ENCODE results near the gene MID1IP1. TPM values are rescaled to one million over a fixed set of nuclear protein-coding genes. Genes with fewer than 3 reads are reported as not detected.

Gene MID1IP1
- total and polyA plus RNA-seq, 2 of the 13 experiments (the other 11 are each of a cell fraction or from before 2014, with no cell fraction given): 35.7 to 36.1 TPM

DNA sequence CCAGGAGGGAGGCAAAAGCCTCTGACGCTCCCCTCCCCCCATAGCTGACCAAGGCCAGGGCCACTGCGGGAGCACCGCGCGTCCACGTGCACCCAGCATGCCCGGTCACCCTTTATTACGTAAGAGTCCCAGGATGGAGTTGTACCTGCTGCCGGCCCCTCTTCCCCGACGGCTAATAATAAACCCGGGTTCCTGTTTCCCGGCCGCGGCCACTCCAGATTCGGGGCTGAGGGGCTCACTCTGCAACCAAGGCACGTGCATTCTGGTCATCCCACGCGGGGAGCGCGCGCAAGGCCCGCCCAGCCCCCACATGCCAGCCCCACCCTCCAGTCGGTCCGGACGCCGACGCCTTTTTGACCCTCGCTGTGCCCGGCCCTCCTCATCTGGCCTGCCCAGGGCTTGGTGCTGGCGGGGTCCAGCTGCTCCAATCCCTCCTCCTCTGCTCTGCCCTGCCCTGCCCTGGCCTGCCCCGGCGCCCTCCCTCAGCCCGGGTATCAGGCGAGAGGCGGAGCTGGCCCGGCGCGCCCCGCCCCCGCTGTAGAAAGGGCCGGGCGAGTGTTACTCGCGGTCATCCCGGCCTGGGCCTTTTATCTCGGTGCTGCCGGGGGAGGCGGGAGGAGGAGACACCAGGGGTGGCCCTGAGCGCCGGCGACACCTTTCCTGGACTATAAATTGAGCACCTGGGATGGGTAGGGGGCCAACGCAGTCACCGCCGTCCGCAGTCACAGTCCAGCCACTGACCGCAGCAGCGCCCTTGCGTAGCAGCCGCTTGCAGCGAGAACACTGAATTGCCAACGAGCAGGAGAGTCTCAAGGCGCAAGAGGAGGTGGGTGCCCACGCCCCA is 2.6 kb downstream of the MID1IP1 start (continued):
- TF ChIP-seq, protein P1, sequence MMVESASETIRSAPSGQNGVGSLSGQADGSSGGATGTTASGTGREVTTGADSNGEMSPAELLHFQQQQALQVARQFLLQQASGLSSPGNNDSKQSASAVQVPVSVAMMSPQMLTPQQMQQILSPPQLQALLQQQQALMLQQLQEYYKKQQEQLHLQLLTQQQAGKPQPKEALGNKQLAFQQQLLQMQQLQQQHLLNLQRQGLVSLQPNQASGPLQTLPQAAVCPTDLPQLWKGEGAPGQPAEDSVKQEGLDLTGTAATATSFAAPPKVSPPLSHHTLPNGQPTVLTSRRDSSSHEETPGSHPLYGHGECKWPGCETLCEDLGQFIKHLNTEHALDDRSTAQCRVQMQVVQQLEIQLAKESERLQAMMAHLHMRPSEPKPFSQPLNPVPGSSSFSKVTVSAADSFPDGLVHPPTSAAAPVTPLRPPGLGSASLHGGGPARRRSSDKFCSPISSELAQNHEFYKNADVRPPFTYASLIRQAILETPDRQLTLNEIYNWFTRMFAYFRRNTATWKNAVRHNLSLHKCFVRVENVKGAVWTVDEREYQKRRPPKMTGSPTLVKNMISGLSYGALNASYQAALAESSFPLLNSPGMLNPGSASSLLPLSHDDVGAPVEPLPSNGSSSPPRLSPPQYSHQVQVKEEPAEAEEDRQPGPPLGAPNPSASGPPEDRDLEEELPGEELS (CRISPR knock-in tag; IDR thresholded peaks at IDR 0.05): peak; percentile 49; the same call in 1 of the 2 replicates
- TF ChIP-seq MYC (CRISPR knock-in tag; IDR thresholded peaks at IDR 0.05; ENCODE audit: borderline replicate concordance) (peak; percentile 89), ZNF543 (CRISPR knock-in tag; IDR thresholded peaks at IDR 0.05) (no peak), ZNF33B (CRISPR knock-in tag; IDR thresholded peaks at IDR 0.05) (no peak; the same call in 1 of the 2 replicates), ZNF350 (CRISPR knock-in tag; IDR thresholded peaks at IDR 0.05; ENCODE audit: borderline replicate concordance, low read depth) (peak; percentile 77; the same call in 1 of the 2 replicates), MEIS1 (CRISPR knock-in tag; IDR thresholded peaks at IDR 0.05; ENCODE audit: borderline replicate concordance) (no peak), NR3C1 (CRISPR knock-in tag; IDR thresholded peaks at IDR 0.05) (no peak), ZNF225 (CRISPR knock-in tag; IDR thresholded peaks at IDR 0.05) (peak; percentile 39; the same call in 1 of the 2 replicates), AKAP8 (CRISPR knock-in tag; IDR thresholded peaks at IDR 0.05) (no peak; the same call in 1 of the 2 replicates), GTF2F1 (IDR thresholded peaks at IDR 0.05; ENCODE audit: low read length) (0 out of 2 replicates have a peak, but pooled peaks have one; percentile 43), ZNF317 (CRISPR knock-in tag; IDR thresholded peaks at IDR 0.05) (no peak), KDM5B (CRISPR knock-in tag; IDR thresholded peaks at IDR 0.05; ENCODE audit: borderline replicate concordance) (no peak; the same call in 1 of the 2 replicates), U2AF1 (optimal IDR thresholded peaks at IDR 0.05; ENCODE audit: low read depth, low read length) (no peak), CREB1 (IDR thresholded peaks at IDR 0.05) (peak; percentile 36), CREB1 (CRISPR knock-in tag; IDR thresholded peaks at IDR 0.05) (peak; percentile 68)
- TF ChIP-seq, protein P2, sequence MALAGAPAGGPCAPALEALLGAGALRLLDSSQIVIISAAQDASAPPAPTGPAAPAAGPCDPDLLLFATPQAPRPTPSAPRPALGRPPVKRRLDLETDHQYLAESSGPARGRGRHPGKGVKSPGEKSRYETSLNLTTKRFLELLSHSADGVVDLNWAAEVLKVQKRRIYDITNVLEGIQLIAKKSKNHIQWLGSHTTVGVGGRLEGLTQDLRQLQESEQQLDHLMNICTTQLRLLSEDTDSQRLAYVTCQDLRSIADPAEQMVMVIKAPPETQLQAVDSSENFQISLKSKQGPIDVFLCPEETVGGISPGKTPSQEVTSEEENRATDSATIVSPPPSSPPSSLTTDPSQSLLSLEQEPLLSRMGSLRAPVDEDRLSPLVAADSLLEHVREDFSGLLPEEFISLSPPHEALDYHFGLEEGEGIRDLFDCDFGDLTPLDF (CRISPR knock-in tag; IDR thresholded peaks at IDR 0.05): peak; percentile 65; the same call in 1 of the 2 replicates
- TF ChIP-seq, protein P3, sequence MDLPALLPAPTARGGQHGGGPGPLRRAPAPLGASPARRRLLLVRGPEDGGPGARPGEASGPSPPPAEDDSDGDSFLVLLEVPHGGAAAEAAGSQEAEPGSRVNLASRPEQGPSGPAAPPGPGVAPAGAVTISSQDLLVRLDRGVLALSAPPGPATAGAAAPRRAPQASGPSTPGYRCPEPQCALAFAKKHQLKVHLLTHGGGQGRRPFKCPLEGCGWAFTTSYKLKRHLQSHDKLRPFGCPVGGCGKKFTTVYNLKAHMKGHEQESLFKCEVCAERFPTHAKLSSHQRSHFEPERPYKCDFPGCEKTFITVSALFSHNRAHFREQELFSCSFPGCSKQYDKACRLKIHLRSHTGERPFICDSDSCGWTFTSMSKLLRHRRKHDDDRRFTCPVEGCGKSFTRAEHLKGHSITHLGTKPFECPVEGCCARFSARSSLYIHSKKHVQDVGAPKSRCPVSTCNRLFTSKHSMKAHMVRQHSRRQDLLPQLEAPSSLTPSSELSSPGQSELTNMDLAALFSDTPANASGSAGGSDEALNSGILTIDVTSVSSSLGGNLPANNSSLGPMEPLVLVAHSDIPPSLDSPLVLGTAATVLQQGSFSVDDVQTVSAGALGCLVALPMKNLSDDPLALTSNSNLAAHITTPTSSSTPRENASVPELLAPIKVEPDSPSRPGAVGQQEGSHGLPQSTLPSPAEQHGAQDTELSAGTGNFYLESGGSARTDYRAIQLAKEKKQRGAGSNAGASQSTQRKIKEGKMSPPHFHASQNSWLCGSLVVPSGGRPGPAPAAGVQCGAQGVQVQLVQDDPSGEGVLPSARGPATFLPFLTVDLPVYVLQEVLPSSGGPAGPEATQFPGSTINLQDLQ (CRISPR knock-in tag; IDR thresholded peaks at IDR 0.05): no peak
- TF ChIP-seq, protein P4, sequence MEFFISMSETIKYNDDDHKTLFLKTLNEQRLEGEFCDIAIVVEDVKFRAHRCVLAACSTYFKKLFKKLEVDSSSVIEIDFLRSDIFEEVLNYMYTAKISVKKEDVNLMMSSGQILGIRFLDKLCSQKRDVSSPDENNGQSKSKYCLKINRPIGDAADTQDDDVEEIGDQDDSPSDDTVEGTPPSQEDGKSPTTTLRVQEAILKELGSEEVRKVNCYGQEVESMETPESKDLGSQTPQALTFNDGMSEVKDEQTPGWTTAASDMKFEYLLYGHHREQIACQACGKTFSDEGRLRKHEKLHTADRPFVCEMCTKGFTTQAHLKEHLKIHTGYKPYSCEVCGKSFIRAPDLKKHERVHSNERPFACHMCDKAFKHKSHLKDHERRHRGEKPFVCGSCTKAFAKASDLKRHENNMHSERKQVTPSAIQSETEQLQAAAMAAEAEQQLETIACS (CRISPR knock-in tag; IDR thresholded peaks at IDR 0.05): peak; percentile 59
- TF ChIP-seq, protein P5, sequence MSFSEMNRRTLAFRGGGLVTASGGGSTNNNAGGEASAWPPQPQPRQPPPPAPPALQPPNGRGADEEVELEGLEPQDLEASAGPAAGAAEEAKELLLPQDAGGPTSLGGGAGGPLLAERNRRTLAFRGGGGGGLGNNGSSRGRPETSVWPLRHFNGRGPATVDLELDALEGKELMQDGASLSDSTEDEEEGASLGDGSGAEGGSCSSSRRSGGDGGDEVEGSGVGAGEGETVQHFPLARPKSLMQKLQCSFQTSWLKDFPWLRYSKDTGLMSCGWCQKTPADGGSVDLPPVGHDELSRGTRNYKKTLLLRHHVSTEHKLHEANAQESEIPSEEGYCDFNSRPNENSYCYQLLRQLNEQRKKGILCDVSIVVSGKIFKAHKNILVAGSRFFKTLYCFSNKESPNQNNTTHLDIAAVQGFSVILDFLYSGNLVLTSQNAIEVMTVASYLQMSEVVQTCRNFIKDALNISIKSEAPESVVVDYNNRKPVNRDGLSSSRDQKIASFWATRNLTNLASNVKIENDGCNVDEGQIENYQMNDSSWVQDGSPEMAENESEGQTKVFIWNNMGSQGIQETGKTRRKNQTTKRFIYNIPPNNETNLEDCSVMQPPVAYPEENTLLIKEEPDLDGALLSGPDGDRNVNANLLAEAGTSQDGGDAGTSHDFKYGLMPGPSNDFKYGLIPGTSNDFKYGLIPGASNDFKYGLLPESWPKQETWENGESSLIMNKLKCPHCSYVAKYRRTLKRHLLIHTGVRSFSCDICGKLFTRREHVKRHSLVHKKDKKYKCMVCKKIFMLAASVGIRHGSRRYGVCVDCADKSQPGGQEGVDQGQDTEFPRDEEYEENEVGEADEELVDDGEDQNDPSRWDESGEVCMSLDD (CRISPR knock-in tag; IDR thresholded peaks at IDR 0.05; ENCODE audit: borderline replicate concordance): no peak
